ENCODE data around the gene RC3H2. TPM values are rescaled to one million over a fixed set of nuclear protein-coding genes. Genes with fewer than 3 reads are reported as not detected.
"Not testable (repeated sequence)": the region's sequence is repeated elsewhere in the genome, so short reads cannot be mapped to it uniquely, and the experiment has no call there.

The RC3H2 gene
- total RNA-seq, 4 donors from 2014 or later: 21.8 to 69.0 (median 52.5) TPM

- intact Hi-C loops (cut with DNase I; ENCODE audit: low total_unique reads): no loop called here
- DNase-seq: no peak
- H3K27ac ChIP-seq: no peak overlapping the region
- H3K4me3 ChIP-seq: no peak overlapping the region
- H3K9me3 ChIP-seq: no peaks in the 10 kb centered on the region
- TF ChIP-seq POLR2A (IDR thresholded peaks at IDR 0.05) (no peak), CTCF (IDR thresholded peaks at IDR 0.05) (no peak)
- H3K36me3 ChIP-seq: no peaks in the 10 kb centered on the region
- H3K4me1 ChIP-seq: no peaks in the 10 kb centered on the region
- no peaks in the 10 kb centered on the region for H3K27me3 ChIP-seq
Measured at GRCh38 chr9:122865300-122865699, 39.9 kb downstream of the RC3H2 start.

- Histone ChIP-seq H3K9me3 (no peaks in the 10 kb centered on the region), H3K27ac (no peak overlapping the region), H3K4me3 (no peak overlapping the region), H3K4me1 (no peaks in the 10 kb centered on the region), H3K27me3 (no peaks in the 10 kb centered on the region), H3K36me3 (no peaks in the 10 kb centered on the region)
- TF ChIP-seq CTCF (IDR thresholded peaks at IDR 0.05): no peak
- no peak for TF ChIP-seq POLR2A (IDR thresholded peaks at IDR 0.05)
- no peak for DNase-seq
- intact Hi-C loops (cut with DNase I; ENCODE audit: low total_unique reads): no loop called here
Measured at GRCh38 chr9:122863407-122863806, 41.8 kb downstream of the RC3H2 start.

GRCh38 chr9:122860319-122861142, 44.6 kb downstream of the RC3H2 start:
- TF ChIP-seq POLR2A (IDR thresholded peaks at IDR 0.05) (no peak), CTCF (IDR thresholded peaks at IDR 0.05) (no peak)
- H3K9me3 ChIP-seq: no peaks in the 10 kb centered on the region
- no peaks in the 10 kb centered on the region for H3K27me3 ChIP-seq
- H3K36me3 ChIP-seq: no peaks in the 10 kb centered on the region
- H3K4me1 ChIP-seq: no peaks in the 10 kb centered on the region
- no peak overlapping the region for H3K27ac ChIP-seq
- intact Hi-C loops (cut with DNase I; ENCODE audit: low total_unique reads): no loop called here
- H3K4me3 ChIP-seq: no peak overlapping the region
- no peak for DNase-seq

- H3K27me3 ChIP-seq: no peaks in the 10 kb centered on the region
- H3K27ac ChIP-seq: no peak overlapping the region
- H3K4me1 ChIP-seq: no peaks in the 10 kb centered on the region
- no peaks in the 10 kb centered on the region for H3K9me3 ChIP-seq
- DNase-seq: no peak
- intact Hi-C loops (cut with DNase I; ENCODE audit: low total_unique reads): no loop called here
- H3K36me3 ChIP-seq: no peaks in the 10 kb centered on the region
- no peak overlapping the region for H3K4me3 ChIP-seq
- no peak for TF ChIP-seq POLR2A (IDR thresholded peaks at IDR 0.05)
- no peak for TF ChIP-seq CTCF (IDR thresholded peaks at IDR 0.05)
Measured at GRCh38 chr9:122857815-122858214, 47.3 kb downstream of the RC3H2 start.

GRCh38 chr9:122852085-122852786, 52.9 kb downstream of the RC3H2 start:
- H3K4me1 ChIP-seq; H3K27ac ChIP-seq; H3K9me3 ChIP-seq; H3K27me3 ChIP-seq; H3K4me3 ChIP-seq; intact Hi-C loops (cut with DNase I; ENCODE audit: low total_unique reads); DNase-seq; H3K36me3 ChIP-seq: not testable (repeated sequence)

All from uterus (tissue), 4 donors.